HepG2 (cell line): Measurements from ENCODE around the gene DDX20. TPM values are rescaled to one million over a fixed set of nuclear protein-coding genes. Genes with fewer than 3 reads are reported as not detected.

Source experiments
- ATAC-seq: fragments of 200-7000 bp; cut with Tn5 transposase; 3 replicates; pipeline ENCODE4 v1.9.1; 2020; ENCODE audit warnings: mild to moderate bottlenecking, moderate library complexity
- BruUV-seq: library from RNA; stranded (reverse); fragments of 400-500 nt; replicated peaks from 2 replicates; lab custom pipeline; 2021; lab: Mats Ljungman, UMichigan
- CTCF ChIA-PET: fragments of 300-600 bp; formaldehyde crosslinking; extraction: SDS; loops from one replicate; lab custom pipeline; 2021; ENCODE audit warnings: low total read pairs, inconsistent platforms, low intra/inter-chr PET ratio; lab: Yijun Ruan, JAX
- POLR2A ChIA-PET: fragments of 350-600 bp; sonication (Branson Sonifier 250); formaldehyde crosslinking; loops from one replicate; lab custom pipeline; 2020; ENCODE audit warnings: antibody characterized with exemption, inconsistent platforms; lab: Yijun Ruan, JAX
- DNase-seq: peaks from one replicate; pipeline ENCODE4 v3.0.0-alpha.2; 2015; ENCODE audit warnings: low spot score
- FAIRE-seq: peaks from 3 replicates; lab custom pipeline; 2011; peaks lifted over from hg19 to GRCh38; lab: Jason Lieb, UNC
- H2AFZ ChIP-seq: one replicate; pipeline ENCODE4 v1.6.1; 2011; ENCODE audit warnings: low read length, inconsistent platforms
- H3K27ac ChIP-seq: fragments of 300-600 bp; 3 replicates; pipeline ENCODE4 v1.8.0; 2011; ENCODE audit warnings: mixed run types, mild to moderate bottlenecking, mixed read lengths, low read length, inconsistent platforms; ENCODE audit not compliant: insufficient read depth; ENCODE audit errors: extremely low read length
- H3K27me3 ChIP-seq, 2 experiments: fragments of 200-600 bp in 1 of 2; 2 replicates in 1 of 2; 3 replicates in 1 of 2; pipeline versions ENCODE4 v1.6.0 to v1.8.0; 2011; ENCODE audit warnings: low read length in 2 of 2, mild to moderate bottlenecking in 2 of 2, moderate library complexity in 2 of 2, inconsistent platforms in 1 of 2; ENCODE audit not compliant: insufficient read depth in 2 of 2, control insufficient read depth in 1 of 2
- H3K36me3 ChIP-seq, 2 experiments: fragments of 200-600 bp in 1 of 2; replicated peaks in 1 of 2; 2 replicates in 1 of 2; 3 replicates in 1 of 2; pipeline versions ENCODE4 v1.5.1 to v1.8.0; 2011; ENCODE audit warnings: low read length in 2 of 2, inconsistent platforms in 1 of 2; ENCODE audit not compliant: insufficient read depth in 2 of 2, control insufficient read depth in 1 of 2
- H3K4me1 ChIP-seq: 2 replicates; pipeline ENCODE4 v1.5.1; 2012; ENCODE audit warnings: low read length, inconsistent platforms; ENCODE audit not compliant: insufficient read depth
- H3K4me2 ChIP-seq: 2 replicates; pipeline ENCODE4 v1.6.0; 2011; ENCODE audit warnings: low read depth, low read length, inconsistent platforms
- H3K4me3 ChIP-seq, 3 experiments: fragments of 200-600 bp in 1 of 3; sonication (generic), shearing (Covaris generic) in 1 of 3; replicated peaks in 1 of 3; 2 replicates each; pipeline ENCODE4 v1.5.1; 2011 to 2016; ENCODE audit warnings: low read length in 3 of 3, inconsistent platforms in 2 of 3, low read depth in 2 of 3, mild to moderate bottlenecking in 2 of 3, control low read depth in 1 of 3, mixed read lengths in 1 of 3; ENCODE audit not compliant: insufficient read depth in 1 of 3
- H3K79me2 ChIP-seq: one replicate; pipeline ENCODE4 v1.6.1; 2011; ENCODE audit warnings: low read length, inconsistent platforms; ENCODE audit not compliant: insufficient read depth
- H3K9ac ChIP-seq: 2 replicates; pipeline ENCODE4 v1.6.0; 2011; ENCODE audit warnings: mild to moderate bottlenecking, low read depth, low read length, inconsistent platforms; ENCODE audit not compliant: insufficient read depth
- H3K9me3 ChIP-seq: 2 replicates; pipeline ENCODE4 v1.5.1; 2012; ENCODE audit warnings: mild to moderate bottlenecking, low read length
- H4K20me1 ChIP-seq: 2 replicates; pipeline ENCODE4 v1.6.0; 2011; ENCODE audit warnings: inconsistent platforms, mild to moderate bottlenecking, low read length, moderate library complexity; ENCODE audit not compliant: insufficient read depth
- ADNP ChIP-seq: sonication (generic); formaldehyde crosslinking; IDR thresholded peaks from 2 replicates; pipeline ENCODE4 v1.4.0; 2020; ENCODE audit warnings: missing genetic modification reagents
- ARHGAP35 ChIP-seq: sonication (generic); formaldehyde crosslinking; IDR thresholded peaks from 2 replicates; pipeline ENCODE4 v1.9.0; 2022; ENCODE audit warnings: mild to moderate bottlenecking, inconsistent platforms, moderate library complexity, missing genetic modification reagents, borderline replicate concordance
- FLYWCH1 ChIP-seq: sonication (generic); formaldehyde crosslinking; IDR thresholded peaks from 2 replicates; pipeline ENCODE4 v1.8.1; 2023; ENCODE audit warnings: mild to moderate bottlenecking, missing genetic modification reagents
- GABPA ChIP-seq, 2 experiments: IDR thresholded peaks; 2 replicates each; pipeline ENCODE4 v1.6.1; 2011 to 2016; ENCODE audit warnings: low read depth in 2 of 2, low read length in 1 of 2, missing biosample characterization in 1 of 2, missing genetic modification characterization in 1 of 2
- HIC2 ChIP-seq: sonication (generic); formaldehyde crosslinking; IDR thresholded peaks from 2 replicates; pipeline ENCODE4 v1.9.0; 2022; ENCODE audit warnings: low read depth, missing genetic modification reagents
- MAFG ChIP-seq: sonication (generic); formaldehyde crosslinking; IDR thresholded peaks from 2 replicates; pipeline ENCODE4 v1.5.1; 2020; ENCODE audit warnings: mild to moderate bottlenecking, missing genetic modification reagents
- MAX ChIP-seq: IDR thresholded peaks from 2 replicates; pipeline ENCODE4 v1.6.1; 2012; ENCODE audit warnings: inconsistent platforms
- NR2F2 ChIP-seq: IDR thresholded peaks from 2 replicates; pipeline ENCODE4 v1.6.1; 2012; ENCODE audit warnings: low read depth, inconsistent platforms, borderline replicate concordance
- PAX8 ChIP-seq: sonication (generic); formaldehyde crosslinking; IDR thresholded peaks from 2 replicates; pipeline ENCODE4 v1.8.0; 2022; ENCODE audit warnings: mild to moderate bottlenecking, missing genetic modification reagents, borderline replicate concordance
- POGZ ChIP-seq: sonication (generic); formaldehyde crosslinking; IDR thresholded peaks from 2 replicates; pipeline ENCODE4 v1.4.0; 2020; ENCODE audit warnings: mild to moderate bottlenecking, missing genetic modification reagents
- RXRB ChIP-seq: IDR thresholded peaks from 2 replicates; pipeline ENCODE4 v1.6.1; 2016; ENCODE audit warnings: borderline replicate concordance, missing genetic modification reagents, missing compliant biosample characterization
- ZNF232 ChIP-seq: sonication (generic); formaldehyde crosslinking; IDR thresholded peaks from 2 replicates; pipeline ENCODE4 v1.4.0; 2020; ENCODE audit warnings: missing genetic modification reagents, borderline replicate concordance
- ZNF253 ChIP-seq: sonication (generic); formaldehyde crosslinking; IDR thresholded peaks from 2 replicates; pipeline ENCODE4 v1.8.0; 2022; ENCODE audit warnings: mild to moderate bottlenecking, missing genetic modification reagents, borderline replicate concordance
- ZNF446 ChIP-seq: sonication (generic); formaldehyde crosslinking; IDR thresholded peaks from 2 replicates; pipeline ENCODE4 v1.5.0; 2020; ENCODE audit warnings: mild to moderate bottlenecking, missing genetic modification reagents
- ZNF576 ChIP-seq: sonication (generic); formaldehyde crosslinking; IDR thresholded peaks from 2 replicates; pipeline ENCODE4 v1.4.0; 2020; ENCODE audit warnings: mild to moderate bottlenecking, missing genetic modification reagents
- ZNF639 ChIP-seq: conservative IDR thresholded peaks from 2 replicates; pipeline ENCODE4 v1.6.1; 2018; ENCODE audit warnings: missing genetic modification reagents
- ZNF703 ChIP-seq: sonication (generic); formaldehyde crosslinking; IDR thresholded peaks from 2 replicates; pipeline ENCODE4 v1.5.1; 2020; ENCODE audit warnings: missing genetic modification reagents, mild to moderate bottlenecking, moderate library complexity, borderline replicate concordance
- WGBS: methylation state at CpG from one replicate; pipeline ENCODE4 v1.1.6; 2017; ENCODE audit warnings: low lambda C conversion rate; 5-methylcytosine and 5-hydroxymethylcytosine counted together
- in situ Hi-C: cut with HindIII; loops from 2 replicates; pipeline ENCODE4 v1.10.0; 2017; ENCODE audit warnings: low pct_unique_long_range_greater_than_20kb; ENCODE audit not compliant: extremely low pct_ligation_motif_present
- intact Hi-C: fragments of 100-400 bp; cut with micrococcal nuclease; formaldehyde crosslinking; loops from one replicate; pipeline ENCODE4 v1.10.0; 2022; ENCODE audit not compliant: unreplicated experiment
- polyA plus RNA-seq, 8 experiments: library from polyadenylated mRNA; depleted of rRNA in 3 of 8; stranded (reverse) in 7 of 8; unstranded in 1 of 8; fragments of >200 nt; fragmentation: Illumina TruSeq in 4 of 8; extraction: Trizol in 4 of 8; gene quantifications; 2 replicates each; pipeline versions ENCODE4 v1.2.1 to v1.2.3, GENCODE V29; 2011 to 2016; ENCODE audit warnings: low read depth in 4 of 8, missing spikeins in 1 of 8, mixed read lengths in 1 of 8; ENCODE audit not compliant: insufficient read depth in 1 of 8
- total RNA-seq, 5 experiments: library from RNA; depleted of rRNA; stranded (reverse); fragments of >200 nt; fragmentation: Illumina TruSeq; extraction: Trizol; gene quantifications; 2 replicates each; pipeline ENCODE4 v1.2.3, GENCODE V29; 2016; ENCODE audit warnings: low read depth in 1 of 5

The DDX20 gene
- total and polyA plus RNA-seq, 2 of the 13 experiments (the other 11 are each of a cell fraction or from before 2014, with no cell fraction given) = 4.0 to 14.3 TPM

GRCh38 chr1:111707906-111708305 is 47.8 kb upstream of the DDX20 start:
- in situ Hi-C loops (no loop called here), intact Hi-C loops (no loop called here)
- ATAC-seq (no peak), FAIRE-seq (no peak), DNase-seq (no peak)
- H3K4me1 ChIP-seq = no peaks in the 10 kb centered on the region
- ChIA-PET POLR2A (no interaction called here), CTCF (no interaction called here)
- TF ChIP-seq RXRB (CRISPR knock-in tag) = no peak
- no peak for TF ChIP-seq ZNF446 (CRISPR knock-in tag)
- TF ChIP-seq PAX8 (CRISPR knock-in tag) = no peak
- TF ChIP-seq ZNF253 (CRISPR knock-in tag) = no peak
- no peak for TF ChIP-seq FLYWCH1
- TF ChIP-seq ARHGAP35 (CRISPR knock-in tag) = no peak
- TF ChIP-seq HIC2 = no peak
- no peaks in the 10 kb centered on the region for H3K9me3 ChIP-seq
- H3K4me2 ChIP-seq = no peak overlapping the region
- no peaks in the 10 kb centered on the region for H3K27me3 ChIP-seq
- no peaks in the 10 kb centered on the region for H4K20me1 ChIP-seq
- peaks cover 8 to 43% of the 10 kb centered on the region in 2 experiments; a peak in 4 of 5 replicates for H3K36me3 ChIP-seq
- H2AFZ ChIP-seq = no peak overlapping the region
- 73% methylated on average over 9 of the region's 9 CpGs for WGBS
- no TSS peak for BruUV-seq
- no peak overlapping the region for H3K27ac ChIP-seq
- H3K9ac ChIP-seq = no peak overlapping the region
- H3K79me2 ChIP-seq = no peaks in the 10 kb centered on the region
- no peak overlapping the region for H3K4me3 ChIP-seq

GRCh38 chr1:111709986-111710385 is 45.7 kb upstream of the DDX20 start:
- no peaks in the 10 kb centered on the region for H3K9me3 ChIP-seq
- no peaks in the 10 kb centered on the region for H4K20me1 ChIP-seq
- intact Hi-C loops (no loop called here), in situ Hi-C loops (no loop called here)
- no peak overlapping the region for H2AFZ ChIP-seq
- 100% methylated on average over 1 of the region's 1 CpG for WGBS
- BruUV-seq = no TSS peak
- H3K4me2 ChIP-seq = no peak overlapping the region
- H3K27ac ChIP-seq = no peak overlapping the region
- no peak overlapping the region for H3K4me3 ChIP-seq
- no peaks in the 10 kb centered on the region for H3K79me2 ChIP-seq
- DNase-seq = no peak
- no peaks in the 10 kb centered on the region for H3K4me1 ChIP-seq
- no peak for FAIRE-seq
- no peaks in the 10 kb centered on the region for H3K27me3 ChIP-seq
- CTCF ChIA-PET = no interaction called here
- peaks cover 8 to 25% of the 10 kb centered on the region in 2 experiments; a peak in 4 of 5 replicates for H3K36me3 ChIP-seq
- no peak overlapping the region for H3K9ac ChIP-seq
- ATAC-seq = no peak
- POLR2A ChIA-PET = no interaction called here
- no peak for TF ChIP-seq ADNP (CRISPR knock-in tag)
- TF ChIP-seq ZNF232 (CRISPR knock-in tag) = no peak
- no peak for TF ChIP-seq POGZ (CRISPR knock-in tag)
- TF ChIP-seq ZNF639 (CRISPR knock-in tag) = no peak
- no peak for TF ChIP-seq ZNF576 (CRISPR knock-in tag)
- TF ChIP-seq GABPA (IDR thresholded peaks at IDR 0.05; ENCODE audit: low read depth, low read length) = no peak
- no peak for TF ChIP-seq GABPA (CRISPR knock-in tag; IDR thresholded peaks at IDR 0.05; ENCODE audit: low read depth)
- TF ChIP-seq MAFG (CRISPR knock-in tag) = no peak
- TF ChIP-seq MAX = no peak
- no peak for TF ChIP-seq NR2F2
- TF ChIP-seq ZNF703 (CRISPR knock-in tag) = no peak
